Activated T-cell treated with anti-CD3 and anti-CD28 coated beads for 1 hour (primary cell): ENCODE data around the gene KDM6B.
A peak's percentile ranks its signal among the peaks of the same experiment; 100 is the strongest.
"Not testable (repeated sequence)": the region's sequence is repeated elsewhere in the genome, so short reads cannot be mapped to it uniquely, and the experiment has no call there.

ENCODE experiments used
- DNase-seq: peaks from one replicate; pipeline ENCODE4 v3.0.0-alpha.2; 2020; ENCODE audit warnings: low read depth

Gene KDM6B

DNA sequence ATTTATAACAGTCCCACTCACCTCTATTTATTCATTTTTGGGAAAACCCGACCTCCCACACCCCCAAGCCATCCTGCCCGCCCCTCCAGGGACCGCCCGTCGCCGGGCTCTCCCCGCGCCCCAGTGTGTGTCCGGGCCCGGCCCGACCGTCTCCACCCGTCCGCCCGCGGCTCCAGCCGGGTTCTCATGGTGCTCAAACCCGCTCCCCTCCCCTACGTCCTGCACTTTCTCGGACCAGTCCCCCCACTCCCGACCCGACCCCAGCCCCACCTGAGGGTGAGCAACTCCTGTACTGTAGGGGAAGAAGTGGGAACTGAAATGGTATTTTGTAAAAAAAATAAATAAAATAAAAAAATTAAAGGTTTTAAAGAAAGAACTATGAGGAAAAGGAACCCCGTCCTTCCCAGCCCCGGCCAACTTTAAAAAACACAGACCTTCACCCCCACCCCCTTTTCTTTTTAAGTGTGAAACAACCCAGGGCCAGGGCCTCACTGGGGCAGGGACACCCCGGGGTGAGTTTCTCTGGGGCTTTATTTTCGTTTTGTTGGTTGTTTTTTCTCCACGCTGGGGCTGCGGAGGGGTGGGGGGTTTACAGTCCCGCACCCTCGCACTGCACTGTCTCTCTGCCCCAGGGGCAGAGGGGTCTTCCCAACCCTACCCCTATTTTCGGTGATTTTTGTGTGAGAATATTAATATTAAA lies 20.2 kb downstream of the KDM6B start:
- DNase-seq = no peak

DNA sequence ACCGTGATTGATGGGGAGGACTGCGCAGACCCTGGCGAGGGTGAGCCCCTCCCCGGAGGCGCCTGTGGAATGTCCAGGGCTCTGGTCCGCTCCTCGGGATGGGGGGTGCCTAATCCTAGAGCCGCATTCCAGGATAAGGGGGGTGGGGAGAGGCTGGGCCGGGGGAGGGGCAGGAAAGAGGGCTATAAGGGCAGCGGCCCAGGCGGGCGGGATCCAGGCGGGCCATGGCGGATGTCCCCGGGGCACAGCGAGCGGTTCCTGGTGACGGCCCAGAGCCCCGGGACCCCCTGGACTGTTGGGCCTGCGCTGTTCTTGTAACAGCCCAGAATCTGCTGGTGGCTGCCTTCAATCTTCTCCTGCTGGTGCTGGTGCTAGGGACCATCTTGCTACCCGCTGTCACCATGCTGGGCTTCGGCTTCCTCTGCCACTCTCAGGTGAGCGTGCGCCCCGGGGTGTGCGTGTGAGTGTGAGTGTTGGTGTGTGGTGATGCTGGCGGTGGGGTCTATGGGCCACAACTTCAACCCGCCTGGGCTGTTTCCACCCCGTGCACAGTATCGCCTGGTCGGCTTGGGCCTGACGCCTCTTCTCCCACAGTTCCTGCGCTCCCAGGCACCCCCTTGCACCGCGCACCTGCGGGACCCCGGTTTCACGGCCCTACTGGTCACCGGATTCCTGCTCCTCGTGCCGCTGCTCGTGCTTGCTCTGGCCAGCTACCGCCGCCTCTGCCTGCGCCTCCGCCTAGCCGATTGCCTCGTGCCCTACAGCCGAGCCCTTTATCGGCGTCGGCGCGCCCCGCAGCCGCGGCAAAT lies 21.0 kb downstream of the KDM6B start, which contains the start of gene TMEM88:
TMEM88 (plus strand) TSS at position 216 of the 809 bp plus-strand sequence; CDS start at position 225, 9 bp downstream.
- DNase-seq = peak; percentile 39

DNA sequence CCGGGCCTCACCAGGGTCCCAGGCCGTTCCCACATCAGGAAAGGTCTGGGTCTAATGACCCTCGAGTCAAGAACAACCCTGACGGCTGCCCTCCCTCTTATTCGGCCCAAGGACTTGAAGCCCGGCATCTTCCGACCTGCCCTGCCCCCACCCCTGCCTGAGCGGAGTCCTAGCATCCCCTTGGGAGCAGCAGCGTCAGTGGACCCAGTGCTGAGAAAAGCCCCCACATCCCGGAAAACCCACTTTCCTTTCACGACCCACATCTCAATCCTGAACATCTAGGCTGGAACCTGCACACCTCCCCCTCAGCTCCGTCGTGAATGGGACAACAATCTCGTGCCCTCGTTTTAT lies 21.6 kb downstream of the KDM6B start:
- no peak for DNase-seq

DNA sequence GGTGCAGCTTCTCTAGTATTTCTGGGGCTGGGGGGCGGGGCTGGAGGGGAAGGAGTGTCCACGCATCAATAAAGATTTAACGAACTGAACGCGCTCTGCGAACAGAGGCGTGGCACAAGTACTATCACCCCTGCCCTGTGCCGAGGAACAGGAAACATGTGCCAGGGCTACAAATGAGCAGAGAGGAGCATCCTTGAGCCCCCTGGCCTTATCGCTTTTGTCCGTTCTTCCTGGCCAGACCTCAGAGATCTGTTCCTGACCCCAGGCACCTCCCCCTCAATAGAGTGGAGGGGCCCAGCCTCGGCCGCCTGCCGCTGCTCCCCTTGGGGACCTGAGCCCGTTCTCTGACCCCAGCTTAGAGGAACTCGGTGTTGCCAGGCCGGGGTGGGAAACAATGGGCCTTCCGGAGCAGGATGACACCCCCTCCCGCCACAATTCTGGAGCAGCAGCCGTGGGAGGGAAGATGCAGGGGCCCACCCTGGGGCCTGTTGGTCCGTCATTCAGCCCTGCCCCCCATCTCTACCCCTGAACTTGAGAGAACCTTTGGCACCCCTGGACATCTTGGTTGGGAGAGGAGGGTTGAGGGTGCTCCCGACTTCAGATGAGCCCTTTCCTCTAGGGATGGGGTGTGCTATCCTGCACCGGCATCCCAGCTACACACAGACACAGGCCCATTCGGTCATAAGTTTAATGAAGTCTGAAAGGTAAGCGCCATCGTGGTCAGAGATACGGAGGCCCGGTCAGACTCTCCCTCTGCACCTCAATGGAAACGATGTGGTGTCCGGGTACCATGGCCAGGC lies 22.2 kb downstream of the KDM6B start:
- DNase-seq = no peak

DNA sequence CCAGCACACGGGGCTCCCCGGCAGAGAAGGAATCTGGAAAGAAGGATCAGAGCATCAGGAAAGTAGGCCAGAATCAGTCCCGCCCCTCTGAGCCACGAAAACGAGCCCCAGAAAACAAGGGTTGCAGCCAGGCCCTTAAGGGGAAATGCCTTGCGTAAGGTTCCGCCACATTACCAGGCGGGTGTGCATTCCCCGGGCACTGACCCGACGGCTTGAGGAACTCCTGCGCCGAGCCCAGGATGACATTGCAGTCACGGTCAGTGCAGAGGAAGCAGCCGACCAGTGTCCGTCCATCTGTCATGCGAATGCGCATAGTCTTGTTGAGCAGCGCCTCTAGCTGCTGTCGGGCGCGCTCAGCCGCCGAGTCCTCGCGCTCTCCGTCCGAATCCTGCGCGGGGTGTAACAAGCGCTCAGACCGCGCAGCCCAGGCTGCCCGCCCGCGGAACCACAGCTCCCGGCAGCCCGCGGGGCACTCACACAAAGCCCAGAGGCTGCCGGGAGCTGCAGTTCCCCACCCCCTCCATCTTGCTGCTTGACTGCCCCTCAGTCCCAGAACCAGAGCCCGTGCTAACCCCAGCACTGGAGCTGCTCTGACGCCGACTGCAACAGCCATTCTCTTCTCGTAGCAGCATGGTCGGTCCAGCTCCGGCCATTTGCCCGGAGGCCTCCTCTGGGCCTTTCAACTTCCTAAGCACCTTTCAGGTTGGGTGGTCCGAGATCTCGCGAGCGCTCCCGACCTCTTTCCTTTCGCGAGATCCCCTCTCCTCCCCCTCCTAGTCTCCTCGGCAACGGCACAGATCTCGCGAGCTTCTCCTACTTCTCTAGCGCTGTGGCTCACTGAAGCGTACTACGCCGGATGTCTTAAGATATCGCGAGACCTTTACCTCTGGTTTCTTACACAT lies 23.0 kb downstream of the KDM6B start, which contains the start of gene NAA38:
NAA38 (minus strand) TSS at position 749 of the 902 bp plus-strand sequence; CDS start at position 653, 96 bp downstream.
- peak; percentile 88 for DNase-seq

DNA sequence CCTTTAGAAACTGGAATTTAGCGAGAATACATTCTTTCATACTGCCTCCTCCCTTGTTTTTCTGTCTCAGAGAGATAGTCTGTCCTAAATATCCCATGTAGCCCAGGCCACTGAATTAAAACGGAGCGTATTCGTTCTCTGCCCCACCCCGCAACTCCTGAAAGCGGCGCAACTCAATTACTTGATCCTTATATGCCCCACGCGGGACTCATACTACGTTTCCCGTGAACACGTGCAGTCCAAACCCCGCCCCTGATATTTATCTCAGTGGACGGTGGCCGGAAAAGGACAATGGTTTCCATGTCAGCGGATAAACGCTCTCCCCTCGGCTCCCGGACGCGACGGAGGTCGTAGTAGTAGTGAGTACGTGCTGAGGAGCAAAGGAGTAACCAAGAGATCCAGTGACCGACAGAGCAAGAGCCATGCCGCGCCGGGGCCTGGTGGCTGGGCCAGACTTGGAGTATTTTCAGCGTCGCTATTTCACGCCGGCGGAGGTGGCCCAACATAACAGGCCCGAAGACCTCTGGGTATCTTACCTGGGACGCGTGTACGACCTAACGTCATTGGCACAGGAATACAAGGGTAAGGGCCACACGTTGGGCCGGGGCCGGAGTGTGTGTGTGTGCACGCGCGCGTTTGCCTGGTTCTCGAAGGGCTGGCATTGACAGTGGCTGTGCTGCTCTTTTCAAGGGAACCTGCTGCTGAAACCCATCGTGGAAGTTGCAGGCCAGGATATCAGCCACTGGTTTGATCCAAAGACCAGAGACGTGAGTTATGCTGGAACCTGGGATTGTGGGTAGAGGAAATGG lies 23.9 kb downstream of the KDM6B start, which contains the start of gene CYB5D1:
CYB5D1 (plus strand) TSS at position 291 of the 809 bp plus-strand sequence; CDS start at position 423, 132 bp downstream.
- DNase-seq = peak; percentile 81

DNA sequence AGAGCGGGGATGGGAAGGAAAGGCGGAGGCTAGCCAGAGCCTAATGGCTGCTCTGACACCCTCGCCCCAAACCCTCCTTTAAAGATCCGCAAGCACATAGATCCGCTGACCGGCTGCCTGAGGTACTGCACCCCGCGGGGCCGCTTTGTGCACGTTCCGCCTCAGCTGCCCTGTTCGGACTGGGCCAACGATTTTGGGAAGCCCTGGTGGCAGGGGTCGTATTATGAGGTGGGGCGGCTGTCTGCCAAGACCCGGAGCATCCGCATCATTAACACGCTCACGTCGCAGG lies 24.4 kb downstream of the KDM6B start:
- DNase-seq = no peak

DNA sequence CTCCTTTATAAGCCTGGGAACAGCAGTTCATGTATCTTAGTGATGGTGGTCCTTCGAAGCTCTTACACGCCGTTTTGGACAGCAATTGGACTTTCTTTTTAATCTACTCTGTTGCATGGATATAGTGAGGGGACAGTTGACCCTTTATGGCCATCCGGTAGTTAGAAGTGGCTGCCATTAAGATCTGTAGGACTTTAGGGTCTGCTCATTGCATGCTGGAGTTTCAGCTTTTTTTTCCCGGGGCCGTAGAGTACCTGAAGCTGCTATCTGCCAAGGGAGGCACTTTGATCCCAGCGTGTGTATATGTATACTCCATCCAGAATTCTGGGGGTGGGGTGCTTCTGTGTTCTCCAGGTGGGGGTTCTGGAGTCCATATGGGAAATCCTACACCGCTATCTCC lies 25.0 kb downstream of the KDM6B start:
- no peak for DNase-seq

DNA sequence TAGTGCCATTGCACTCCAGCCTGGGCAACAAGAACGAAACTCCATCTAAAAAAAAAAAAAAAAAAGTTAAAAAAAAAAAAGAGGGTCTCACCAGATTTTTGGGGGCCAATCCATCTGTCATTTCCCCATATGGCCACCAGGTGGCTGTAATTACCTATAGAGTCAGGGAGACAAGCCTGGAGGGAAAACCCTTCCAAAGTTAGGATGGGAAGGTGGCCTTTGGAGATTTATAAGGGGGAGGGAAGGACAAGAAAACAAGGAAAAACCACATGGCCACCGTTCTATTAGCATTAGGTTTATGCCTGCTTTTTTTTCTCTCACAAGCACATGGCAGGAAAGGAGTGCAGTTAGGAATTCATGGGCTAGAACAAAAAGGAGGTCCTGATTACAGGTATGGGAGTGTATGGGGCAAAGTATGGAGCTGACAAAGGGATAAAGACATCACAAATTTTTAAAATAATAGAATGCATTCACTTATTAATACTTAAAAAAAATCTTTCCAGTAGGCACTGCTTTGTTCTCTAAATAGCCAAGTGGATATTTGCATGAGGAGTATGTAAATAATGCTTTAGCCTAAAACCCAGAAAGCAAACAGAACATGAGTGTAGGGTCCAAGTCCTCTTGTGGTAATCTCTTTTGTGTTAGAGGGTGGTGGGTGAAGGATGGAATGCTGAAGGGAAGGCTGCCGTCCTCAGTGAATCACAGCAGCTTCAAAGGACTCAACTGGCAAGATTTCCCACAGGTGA lies 28.8 kb downstream of the KDM6B start:
- no peak for DNase-seq

DNA sequence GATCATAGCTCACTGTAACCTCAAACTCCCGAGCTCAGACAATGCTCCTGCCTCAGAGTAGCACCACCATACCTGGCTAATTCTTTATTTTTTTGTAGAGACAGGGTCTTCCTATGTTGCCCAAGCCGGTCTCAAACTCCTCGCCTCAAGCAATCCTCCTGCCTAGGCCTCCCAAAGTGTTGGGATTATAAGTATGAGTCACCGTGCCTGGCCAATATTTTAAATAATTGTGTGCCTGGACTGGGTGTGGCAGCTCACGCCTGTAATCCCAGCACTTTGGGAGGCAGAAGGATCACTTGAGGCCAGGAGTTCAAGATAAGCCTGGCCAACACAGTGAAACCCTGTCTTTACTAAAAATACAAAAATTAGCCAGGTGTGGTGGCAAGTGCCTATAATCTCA lies 30.4 kb downstream of the KDM6B start:
- DNase-seq = not testable (repeated sequence)

DNA sequence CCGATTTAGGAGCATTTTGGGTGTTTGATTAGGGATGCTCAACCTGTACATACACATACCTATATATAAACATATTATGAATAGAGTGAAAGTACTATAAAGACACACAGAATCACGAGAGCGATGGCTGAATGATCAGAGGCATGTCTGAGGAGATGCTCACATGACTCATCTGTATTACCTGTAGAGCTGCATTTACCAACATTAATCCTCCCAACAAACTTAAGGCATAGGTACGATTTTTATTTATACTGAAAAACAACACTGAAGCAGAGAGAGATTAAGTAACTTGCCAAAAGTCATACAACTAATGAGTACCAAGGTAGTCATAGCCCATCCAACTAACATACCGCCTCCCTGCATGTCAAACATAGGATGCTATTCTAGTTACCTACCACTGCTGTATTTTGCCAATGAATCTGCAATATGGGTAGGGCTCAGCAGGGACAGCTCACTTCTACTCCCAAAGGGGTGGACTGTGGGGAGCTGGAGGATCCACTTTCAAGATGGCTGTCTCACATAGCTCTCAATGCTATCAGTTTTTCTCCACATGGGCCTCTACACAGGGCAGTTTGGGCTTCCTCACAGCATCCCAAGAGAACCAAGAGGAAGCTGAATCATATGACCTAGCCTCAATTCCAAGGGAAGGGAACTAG lies 31.1 kb downstream of the KDM6B start:
- DNase-seq = no peak

DNA sequence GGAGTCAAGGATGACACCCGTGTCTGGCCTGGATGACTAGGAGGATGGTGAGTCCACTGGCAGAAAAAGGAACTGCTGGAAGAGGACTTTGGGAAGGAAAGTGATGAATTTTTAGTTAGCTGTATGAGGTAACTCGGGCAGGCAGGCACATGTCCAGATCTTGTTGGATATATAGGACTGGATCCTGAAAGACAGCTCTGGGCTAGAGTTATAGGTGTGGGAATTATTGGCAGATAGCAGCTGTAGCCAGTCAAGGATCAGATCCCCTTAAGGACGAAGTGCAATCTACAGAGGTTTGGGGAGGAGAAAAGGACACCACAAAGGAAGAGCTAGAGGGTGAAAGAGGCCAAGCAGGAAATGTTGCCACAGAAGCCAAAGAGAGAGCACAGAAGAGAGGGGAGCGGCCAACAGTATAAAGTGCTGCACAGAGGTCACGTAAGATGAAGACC lies 33.9 kb downstream of the KDM6B start:
- no peak for DNase-seq

DNA sequence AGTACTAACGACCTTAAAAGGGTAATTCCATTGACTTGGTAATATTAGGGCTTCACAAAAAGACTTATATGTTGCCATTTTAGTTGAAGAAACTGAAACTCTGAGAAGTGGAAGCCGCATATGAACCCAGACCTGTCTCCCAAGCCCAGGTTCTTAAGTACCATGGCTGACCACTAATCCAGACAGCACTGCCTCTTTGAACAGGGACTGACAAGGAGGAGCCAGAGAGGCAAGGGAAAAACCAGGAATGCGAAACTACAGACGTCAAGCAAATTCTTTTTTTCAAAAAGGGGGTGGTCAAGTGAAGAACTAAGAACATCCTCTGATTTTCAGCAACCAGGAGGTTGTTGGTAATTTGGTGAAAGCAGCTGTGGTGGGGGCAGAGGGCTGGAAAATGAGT lies 39.0 kb downstream of the KDM6B start:
- DNase-seq = no peak

DNA sequence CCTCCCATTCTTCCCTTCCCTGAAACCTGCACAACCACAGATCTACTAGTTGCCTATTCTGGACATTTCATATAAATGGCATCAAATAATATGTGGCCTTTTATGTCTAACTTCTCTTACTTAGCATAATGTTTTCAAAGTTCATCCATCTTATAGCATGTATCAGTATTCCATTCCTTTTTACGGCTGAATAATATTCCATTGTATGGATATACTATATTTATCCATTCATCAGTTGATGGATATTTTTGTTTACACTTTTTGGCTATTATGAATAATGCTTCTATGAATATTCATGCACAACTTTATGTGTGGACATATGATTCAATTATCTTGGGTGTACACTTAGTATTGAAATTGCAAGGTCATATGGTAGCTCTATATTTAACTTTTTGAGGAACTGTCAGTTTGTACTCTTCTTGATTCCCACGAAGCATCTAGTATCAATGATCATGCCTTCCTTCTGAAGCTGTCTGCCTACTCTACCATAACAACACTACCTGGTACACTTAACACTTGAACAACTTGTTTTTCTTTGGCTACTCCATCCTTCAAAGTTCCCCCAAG lies 41.9 kb downstream of the KDM6B start:
- DNase-seq = no peak

DNA sequence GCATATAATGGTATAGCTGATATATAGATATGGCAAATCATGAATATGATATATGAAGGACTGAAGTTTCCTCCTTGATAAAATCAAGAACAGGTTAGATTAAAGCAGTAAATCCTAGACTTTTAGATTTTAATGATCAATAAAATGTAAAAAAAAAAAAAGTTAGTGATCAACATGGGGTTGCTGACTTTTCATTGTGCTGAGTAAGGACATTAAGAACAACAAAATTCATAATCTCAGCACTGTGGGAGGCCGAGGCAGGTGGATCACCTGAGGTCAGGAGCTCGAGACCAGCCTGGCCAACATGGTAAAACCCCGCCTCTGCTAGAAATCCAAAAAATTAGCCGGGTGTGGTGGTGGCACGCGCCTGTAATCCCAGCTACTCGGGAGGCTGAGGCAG lies 44.2 kb downstream of the KDM6B start:
- DNase-seq = no peak

DNA sequence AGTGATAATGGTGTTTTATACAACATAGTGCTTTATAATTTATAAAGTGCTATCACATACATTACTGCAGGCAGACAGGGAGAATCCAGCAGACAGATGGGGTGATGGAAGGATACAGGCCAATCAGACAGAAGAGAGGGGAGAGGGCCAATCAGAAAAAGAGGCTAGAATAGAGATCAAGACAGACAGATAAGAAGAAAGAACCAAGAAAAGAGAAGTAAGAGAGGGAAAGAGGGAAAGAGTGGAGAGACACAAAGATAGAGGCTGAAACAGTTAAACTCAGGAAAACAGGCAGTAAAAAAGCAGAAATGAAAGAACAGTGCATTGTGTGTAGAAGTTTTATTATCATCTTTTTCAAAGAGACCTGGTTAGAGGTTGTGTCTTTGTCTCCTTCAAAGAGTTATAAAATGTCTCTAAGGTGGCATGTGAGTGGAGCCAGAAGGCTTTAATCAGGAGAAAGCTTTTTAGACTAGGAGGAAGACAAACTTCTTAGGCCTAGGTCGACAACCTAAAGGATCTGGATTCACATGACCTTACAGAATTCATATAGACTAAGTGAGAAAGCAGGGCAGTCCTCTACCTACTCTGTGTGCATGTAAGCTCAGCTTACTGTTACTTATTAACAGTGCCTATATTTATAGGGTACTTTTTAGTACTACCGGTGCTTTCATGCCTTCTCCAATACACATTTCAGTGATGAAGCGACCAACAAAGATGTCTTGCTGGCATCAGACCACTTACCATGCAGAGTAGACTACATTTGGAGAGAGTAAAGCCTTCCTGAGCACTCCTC lies 46.3 kb downstream of the KDM6B start:
- DNase-seq = no peak

DNA sequence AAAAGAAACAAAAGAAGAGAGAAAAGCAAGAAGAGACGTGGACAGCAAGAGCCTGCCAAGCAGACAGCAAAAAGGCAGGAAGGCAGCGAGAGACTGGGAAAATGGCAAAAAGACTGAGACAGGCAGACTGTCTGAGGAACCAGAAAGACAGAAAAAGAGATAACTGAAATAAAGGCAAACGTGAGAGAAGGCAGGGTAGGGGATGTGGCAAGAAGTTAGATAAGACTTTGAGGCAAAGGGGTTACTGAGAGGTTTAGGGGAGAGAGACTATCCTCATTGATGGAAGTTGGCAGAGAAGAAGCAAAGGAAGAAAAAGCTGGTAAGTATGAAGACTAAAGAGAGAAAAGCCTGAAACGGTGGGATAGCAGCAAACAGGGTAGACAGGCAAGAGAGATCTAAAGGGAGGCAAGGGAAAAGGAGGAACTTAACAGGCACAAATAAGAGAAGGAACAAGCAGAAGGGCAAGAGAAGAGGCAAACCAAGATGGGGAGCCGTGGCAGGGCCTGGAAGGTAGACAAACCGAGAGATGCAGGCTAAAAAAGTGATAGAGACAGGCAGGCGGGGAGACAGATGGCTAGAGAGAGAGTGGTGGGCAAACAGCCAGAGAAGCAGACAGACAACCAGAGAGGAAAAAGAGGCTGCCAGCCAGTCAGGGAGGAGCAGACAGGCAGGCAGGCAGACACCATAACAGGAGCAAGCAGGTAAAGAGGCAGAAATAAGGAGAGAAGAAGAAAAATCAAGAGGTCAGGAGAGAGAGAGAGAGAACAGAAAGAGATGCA lies 47.4 kb downstream of the KDM6B start:
- no peak for DNase-seq
